GM12878 (cell line): ENCODE data around the gene MDFI. TPM values are rescaled to one million over a fixed set of nuclear protein-coding genes. Genes with fewer than 3 reads are reported as not detected.

ENCODE experiments used
- LARP7 ChIP-seq: fragments of 450-650 bp; IDR thresholded peaks from 2 replicates; pipeline ENCODE4 v1.6.1; 2017; ENCODE audit warnings: mild to moderate bottlenecking
- NFYB ChIP-seq: IDR thresholded peaks from 2 replicates; pipeline ENCODE4 v1.6.1; 2011; ENCODE audit warnings: low read depth, mild to moderate bottlenecking, low read length, improper control_type of control experiment, moderate library complexity; ENCODE audit not compliant: insufficient read depth
- NKRF ChIP-seq: fragments of 450-650 bp; conservative IDR thresholded peaks from 2 replicates; pipeline ENCODE4 v1.6.1; 2017; ENCODE audit warnings: mild to moderate bottlenecking, moderate library complexity
- NRF1 ChIP-seq: conservative IDR thresholded peaks from 2 replicates; pipeline ENCODE4 v1.6.1; 2011; ENCODE audit warnings: mild to moderate bottlenecking, low read depth, low read length, improper control_type of control experiment
- RBBP5 ChIP-seq: fragments of 200-600 bp; sonication (generic); conservative IDR thresholded peaks from 2 replicates; pipeline ENCODE4 v1.6.1; 2016
- RELB ChIP-seq: fragments of 450-650 bp; IDR thresholded peaks from 2 replicates; pipeline ENCODE4 v1.6.1; 2017; ENCODE audit warnings: low read depth, mild to moderate bottlenecking, moderate library complexity
- RUNX3 ChIP-seq: IDR thresholded peaks from 2 replicates; pipeline ENCODE4 v1.6.1; 2012; ENCODE audit warnings: low read length, inconsistent platforms
- SMAD5 ChIP-seq: IDR thresholded peaks from 2 replicates; pipeline ENCODE4 v1.6.1; 2016; ENCODE audit warnings: antibody characterized with exemption, low read depth
- STAT1 ChIP-seq: fragments of 450-650 bp; conservative IDR thresholded peaks from 2 replicates; pipeline ENCODE4 v1.6.1; 2014; ENCODE audit warnings: antibody characterized with exemption, mild to moderate bottlenecking
- ZBED1 ChIP-seq: IDR thresholded peaks from 2 replicates; pipeline ENCODE4 v1.6.1; 2016; ENCODE audit warnings: borderline replicate concordance
- ZNF687 ChIP-seq: fragments of 450-650 bp; IDR thresholded peaks from 2 replicates; pipeline ENCODE4 v1.6.1; 2017; ENCODE audit warnings: mild to moderate bottlenecking, moderate library complexity
- polyA plus RNA-seq, 11 experiments: library from polyadenylated mRNA; depleted of rRNA in 4 of 11; unstranded in 6 of 11; stranded (reverse) in 5 of 11; fragments of >200 nt; fragmentation: Nextera tagmentation in 4 of 11; fragmentation: Illumina TruSeq in 1 of 11; extraction: Ambion mirVana in 4 of 11; extraction: Trizol in 1 of 11; gene quantifications; 1 replicate in 1 of 11; 2 replicates in 10 of 11; pipeline versions ENCODE4 v1.2.1 to v1.2.3, GENCODE V29; 2011 to 2016; ENCODE audit warnings: inconsistent platforms in 2 of 11, missing spikeins in 2 of 11, low read depth in 1 of 11
- total RNA-seq, 4 experiments: library from RNA; depleted of rRNA in 3 of 4; stranded (reverse); fragments of >200 nt in 3 of 4; fragmentation: Illumina TruSeq in 1 of 4; extraction: Trizol in 1 of 4; gene quantifications; 2 replicates each; pipeline versions ENCODE4 v1.2.1 to v1.2.3, GENCODE V29; 2013 to 2021
- TF ChIP-seq, protein P1 (sequence below): fragments of 450-650 bp; formaldehyde crosslinking; IDR thresholded peaks from 2 replicates; pipeline ENCODE4 v1.4.0; 2020; ENCODE audit warnings: mild to moderate bottlenecking, moderate library complexity
- TF ChIP-seq, protein P2 (sequence below): IDR thresholded peaks from 2 replicates; pipeline ENCODE4 v1.6.1; 2011; ENCODE audit warnings: borderline replicate concordance, low read depth, mild to moderate bottlenecking, moderate library complexity, mixed read lengths, low read length; ENCODE audit not compliant: insufficient read depth; ENCODE audit errors: extremely low read length

The MDFI gene
- total and polyA plus RNA-seq, 10 of the 15 experiments (the other 5 are each of a cell fraction or from before 2014, with no cell fraction given) = not detected

DNA sequence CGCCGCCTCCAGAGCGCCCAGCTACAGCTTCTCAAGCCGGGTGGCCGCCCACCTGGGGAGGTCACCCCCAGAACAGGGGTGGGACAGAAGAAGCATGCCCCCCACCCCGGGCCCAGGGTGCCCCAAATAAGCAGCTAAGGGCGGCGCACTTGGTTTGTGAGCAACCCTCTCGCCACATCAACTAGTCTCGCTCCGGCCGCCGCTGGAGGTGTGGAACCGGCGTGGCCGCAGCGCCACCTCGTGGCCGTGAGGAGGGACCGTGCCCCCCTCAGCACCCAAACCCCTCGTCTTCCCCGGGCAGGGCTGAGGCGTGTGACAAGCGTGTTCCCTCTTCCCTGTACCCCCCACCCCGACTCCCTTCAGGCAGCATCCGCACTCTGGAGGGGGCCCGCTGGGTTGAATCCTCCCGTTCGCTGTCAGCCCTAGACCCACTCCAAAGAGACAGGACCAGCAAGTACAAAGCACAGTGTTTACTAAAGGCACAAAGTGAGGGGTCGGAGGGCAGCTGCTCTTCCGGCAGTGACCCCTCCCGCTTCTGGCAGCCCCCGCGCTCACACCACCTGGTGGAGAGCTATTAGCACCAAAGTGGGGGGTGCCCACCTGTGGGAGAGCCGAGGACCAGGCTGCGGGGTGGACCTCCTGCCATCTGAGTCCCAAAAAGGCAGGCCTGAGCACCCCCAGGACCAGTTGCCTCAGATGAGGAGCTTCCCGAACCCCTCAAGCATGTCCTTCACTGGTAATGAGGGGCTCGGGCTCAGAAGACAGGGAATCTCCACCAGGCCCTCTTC is 45.4 kb downstream of the MDFI start (continued):
- TF ChIP-seq RELB (no peak), SMAD5 (no peak; the same call in 1 of the 2 replicates), RUNX3 (no peak), NKRF (no peak), RBBP5 (no peak), NRF1 (no peak), NFYB (no peak), STAT1 (no peak), ZNF687 (no peak), LARP7 (no peak), ZBED1 (no peak)
- TF ChIP-seq, protein P1, sequence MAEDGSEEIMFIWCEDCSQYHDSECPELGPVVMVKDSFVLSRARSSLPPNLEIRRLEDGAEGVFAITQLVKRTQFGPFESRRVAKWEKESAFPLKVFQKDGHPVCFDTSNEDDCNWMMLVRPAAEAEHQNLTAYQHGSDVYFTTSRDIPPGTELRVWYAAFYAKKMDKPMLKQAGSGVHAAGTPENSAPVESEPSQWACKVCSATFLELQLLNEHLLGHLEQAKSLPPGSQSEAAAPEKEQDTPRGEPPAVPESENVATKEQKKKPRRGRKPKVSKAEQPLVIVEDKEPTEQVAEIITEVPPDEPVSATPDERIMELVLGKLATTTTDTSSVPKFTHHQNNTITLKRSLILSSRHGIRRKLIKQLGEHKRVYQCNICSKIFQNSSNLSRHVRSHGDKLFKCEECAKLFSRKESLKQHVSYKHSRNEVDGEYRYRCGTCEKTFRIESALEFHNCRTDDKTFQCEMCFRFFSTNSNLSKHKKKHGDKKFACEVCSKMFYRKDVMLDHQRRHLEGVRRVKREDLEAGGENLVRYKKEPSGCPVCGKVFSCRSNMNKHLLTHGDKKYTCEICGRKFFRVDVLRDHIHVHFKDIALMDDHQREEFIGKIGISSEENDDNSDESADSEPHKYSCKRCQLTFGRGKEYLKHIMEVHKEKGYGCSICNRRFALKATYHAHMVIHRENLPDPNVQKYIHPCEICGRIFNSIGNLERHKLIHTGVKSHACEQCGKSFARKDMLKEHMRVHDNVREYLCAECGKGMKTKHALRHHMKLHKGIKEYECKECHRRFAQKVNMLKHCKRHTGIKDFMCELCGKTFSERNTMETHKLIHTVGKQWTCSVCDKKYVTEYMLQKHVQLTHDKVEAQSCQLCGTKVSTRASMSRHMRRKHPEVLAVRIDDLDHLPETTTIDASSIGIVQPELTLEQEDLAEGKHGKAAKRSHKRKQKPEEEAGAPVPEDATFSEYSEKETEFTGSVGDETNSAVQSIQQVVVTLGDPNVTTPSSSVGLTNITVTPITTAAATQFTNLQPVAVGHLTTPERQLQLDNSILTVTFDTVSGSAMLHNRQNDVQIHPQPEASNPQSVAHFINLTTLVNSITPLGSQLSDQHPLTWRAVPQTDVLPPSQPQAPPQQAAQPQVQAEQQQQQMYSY (CRISPR knock-in tag) = no peak
- TF ChIP-seq, protein P2, sequence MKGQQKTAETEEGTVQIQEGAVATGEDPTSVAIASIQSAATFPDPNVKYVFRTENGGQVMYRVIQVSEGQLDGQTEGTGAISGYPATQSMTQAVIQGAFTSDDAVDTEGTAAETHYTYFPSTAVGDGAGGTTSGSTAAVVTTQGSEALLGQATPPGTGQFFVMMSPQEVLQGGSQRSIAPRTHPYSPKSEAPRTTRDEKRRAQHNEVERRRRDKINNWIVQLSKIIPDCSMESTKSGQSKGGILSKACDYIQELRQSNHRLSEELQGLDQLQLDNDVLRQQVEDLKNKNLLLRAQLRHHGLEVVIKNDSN = no peak
